Mucosa of descending colon (tissue), 3 donors: ENCODE measurements around the gene ATPAF1. TPM values are rescaled to one million over a fixed set of nuclear protein-coding genes. Genes with fewer than 3 reads are reported as not detected.

ENCODE experiments used
- ATAC-seq: fragments of 200-7000 bp; cut with Tn5 transposase; one replicate; pipeline ENCODE4 v1.9.1; 2020; ENCODE audit warnings: mild to moderate bottlenecking, moderate library complexity
- DNase-seq, 3 donors: peaks; one replicate each; pipeline ENCODE4 v3.0.0-alpha.2; 2020
- H3K36me3 ChIP-seq: fragments of 200-600 bp; one replicate; pipeline ENCODE4 v1.8.0; 2021; ENCODE audit warnings: low read depth, mild to moderate bottlenecking
- H3K4me1 ChIP-seq: fragments of 200-600 bp; one replicate; pipeline ENCODE4 v1.8.0; 2021; ENCODE audit warnings: low read depth, mild to moderate bottlenecking
- H3K4me3 ChIP-seq: fragments of 200-600 bp; one replicate; pipeline ENCODE4 v1.8.0; 2021; ENCODE audit warnings: mild to moderate bottlenecking
- H3K9me3 ChIP-seq: fragments of 200-600 bp; one replicate; pipeline ENCODE4 v1.8.0; 2021; ENCODE audit warnings: mild to moderate bottlenecking
- intact Hi-C, 2 donors: fragments of 100-400 bp; cut with DNase I in 1 of 2; cut with micrococcal nuclease in 1 of 2; formaldehyde crosslinking; loops; one replicate each; pipeline versions ENCODE4 v1.11.0 to v1.11.1; 2022; cut with DNase I, micrococcal nuclease
- total RNA-seq, 3 donors: library from RNA; stranded (reverse); fragmentation: NEBNext Ultra II Directional in 2 of 3; extraction: Animal tissue kit (Norgen Biotek cat#: 25700) in 2 of 3; gene quantifications; one replicate each; pipeline versions ENCODE4 v1.2.1 to v1.2.4, GENCODE V29; 2021 to 2023
- TF ChIP-seq, protein P1 (sequence below): fragments of 200-600 bp; IDR thresholded peaks from one replicate; pipeline ENCODE4 v1.8.0; 2022; ENCODE audit warnings: antibody characterized with exemption, mild to moderate bottlenecking
- donor health status: DM: no; HTN: no; CAD: no; lungs with moderate emphysema.
- donor health status: DM: no; HTN: no; CAD: no.
- donor health status: DM: no; HTN: yes; CAD: no.

Gene ATPAF1
- total RNA-seq, 3 donors from 2014 or later: 49.7 to 54.9 (median 52.6) TPM

DNA sequence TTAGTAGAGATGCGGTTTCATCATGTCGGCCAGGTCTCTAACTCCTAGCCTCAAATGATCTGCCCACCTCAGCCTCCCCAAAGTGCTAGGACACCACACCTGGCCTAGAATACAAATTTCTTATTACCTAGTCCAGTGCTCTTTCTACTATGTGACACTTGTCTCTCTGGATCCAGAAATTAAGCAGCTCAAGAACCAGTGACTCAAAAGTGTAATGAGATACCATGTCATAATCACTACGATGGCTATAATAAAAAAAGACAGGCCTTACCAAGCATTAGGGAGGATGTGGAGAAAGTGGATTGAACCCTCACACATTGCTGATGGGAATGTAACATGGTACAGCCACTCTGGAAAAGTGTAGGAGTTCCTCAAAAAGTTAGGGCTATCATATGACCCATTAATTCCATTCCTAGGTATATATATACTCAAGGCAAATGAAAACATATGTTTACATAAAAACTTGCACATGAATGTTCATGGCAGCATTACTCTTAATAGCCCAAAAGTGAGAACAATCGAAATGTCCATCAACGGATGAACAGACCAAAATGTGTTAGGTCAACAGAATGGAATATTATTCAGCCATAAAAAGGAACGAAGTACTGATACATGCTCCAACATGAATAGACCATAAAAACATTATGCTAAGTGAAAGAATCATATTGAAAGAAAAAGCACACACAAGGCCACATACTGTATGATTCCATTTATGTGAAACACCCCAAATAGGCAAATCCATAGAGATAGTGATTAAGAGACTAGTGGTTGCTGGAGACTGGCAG, 11.8 kb upstream of the ATPAF1 start:
- H3K36me3 ChIP-seq: peaks cover 15% of the 10 kb centered on the region
- no peak overlapping the region for H3K4me3 ChIP-seq
- DNase-seq (no peak), ATAC-seq (no peak)
- no peaks in the 10 kb centered on the region for H3K9me3 ChIP-seq
- intact Hi-C loops: no loop called here
- H3K4me1 ChIP-seq: peaks cover 5% of the 10 kb centered on the region
- TF ChIP-seq, protein P1, sequence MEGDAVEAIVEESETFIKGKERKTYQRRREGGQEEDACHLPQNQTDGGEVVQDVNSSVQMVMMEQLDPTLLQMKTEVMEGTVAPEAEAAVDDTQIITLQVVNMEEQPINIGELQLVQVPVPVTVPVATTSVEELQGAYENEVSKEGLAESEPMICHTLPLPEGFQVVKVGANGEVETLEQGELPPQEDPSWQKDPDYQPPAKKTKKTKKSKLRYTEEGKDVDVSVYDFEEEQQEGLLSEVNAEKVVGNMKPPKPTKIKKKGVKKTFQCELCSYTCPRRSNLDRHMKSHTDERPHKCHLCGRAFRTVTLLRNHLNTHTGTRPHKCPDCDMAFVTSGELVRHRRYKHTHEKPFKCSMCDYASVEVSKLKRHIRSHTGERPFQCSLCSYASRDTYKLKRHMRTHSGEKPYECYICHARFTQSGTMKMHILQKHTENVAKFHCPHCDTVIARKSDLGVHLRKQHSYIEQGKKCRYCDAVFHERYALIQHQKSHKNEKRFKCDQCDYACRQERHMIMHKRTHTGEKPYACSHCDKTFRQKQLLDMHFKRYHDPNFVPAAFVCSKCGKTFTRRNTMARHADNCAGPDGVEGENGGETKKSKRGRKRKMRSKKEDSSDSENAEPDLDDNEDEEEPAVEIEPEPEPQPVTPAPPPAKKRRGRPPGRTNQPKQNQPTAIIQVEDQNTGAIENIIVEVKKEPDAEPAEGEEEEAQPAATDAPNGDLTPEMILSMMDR: no peak

GRCh38 chr1:46677339-46677738, 9.2 kb upstream of the ATPAF1 start:
- intact Hi-C loops: no loop called here
- DNase-seq (no peak), ATAC-seq (no peak)
- TF ChIP-seq, protein P1: no peak
- H3K4me3 ChIP-seq: no peak overlapping the region
- no peaks in the 10 kb centered on the region for H3K9me3 ChIP-seq
- H3K36me3 ChIP-seq: peaks cover 10% of the 10 kb centered on the region
- H3K4me1 ChIP-seq: peaks cover 2% of the 10 kb centered on the region

- ATAC-seq (no peak), DNase-seq (no peak)
- no peaks in the 10 kb centered on the region for H3K4me1 ChIP-seq
- TF ChIP-seq, protein P1: no peak
- no peak overlapping the region for H3K4me3 ChIP-seq
- H3K36me3 ChIP-seq: peaks cover 10% of the 10 kb centered on the region
- no peaks in the 10 kb centered on the region for H3K9me3 ChIP-seq
- intact Hi-C loops: no loop called here
Observed at GRCh38 chr1:46676531-46676930, 8.4 kb upstream of the ATPAF1 start.

- peaks cover 10% of the 10 kb centered on the region for H3K36me3 ChIP-seq
- DNase-seq: no peak
Observed at GRCh38 chr1:46675549-46676314, 7.6 kb upstream of the ATPAF1 start.

DNA sequence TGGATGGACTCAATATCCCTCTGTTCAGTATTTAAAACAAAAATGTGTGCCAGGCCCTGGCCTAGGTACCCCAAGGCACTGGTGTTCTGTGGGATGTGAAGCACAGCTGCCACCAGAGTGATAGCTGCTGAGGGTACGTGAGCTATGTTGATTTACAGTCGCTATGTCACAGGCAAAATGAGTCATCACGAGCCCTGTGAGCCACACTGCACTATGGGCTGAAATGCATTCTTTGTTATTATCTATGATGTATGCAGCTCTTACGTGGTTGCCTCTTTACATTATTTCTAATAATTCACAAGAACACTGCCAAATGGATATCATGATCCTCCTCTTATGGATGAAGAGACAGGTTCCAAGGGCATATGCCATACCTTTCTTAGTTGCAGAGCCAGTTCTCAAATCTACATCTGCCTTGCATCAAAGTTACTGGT, 5.6 kb upstream of the ATPAF1 start:
- no peak overlapping the region for H3K4me3 ChIP-seq
- no peaks in the 10 kb centered on the region for H3K9me3 ChIP-seq
- intact Hi-C loops: no loop called here
- H3K4me1 ChIP-seq: no peaks in the 10 kb centered on the region
- peaks cover 10% of the 10 kb centered on the region for H3K36me3 ChIP-seq
- TF ChIP-seq, protein P1: no peak
- ATAC-seq (peak; percentile 19), DNase-seq (no peak)

More at GRCh38 chr1:46675549-46676314, 7.6 kb upstream of the ATPAF1 start:
- no peaks in the 10 kb centered on the region for H3K4me1 ChIP-seq
- TF ChIP-seq, protein P1: no peak
- intact Hi-C loops: no loop called here
- H3K4me3 ChIP-seq: no peak overlapping the region
- H3K9me3 ChIP-seq: no peaks in the 10 kb centered on the region
- ATAC-seq: peak; percentile 33
